ENCODE data around the gene SBK1.

The SBK1 gene

DNA sequence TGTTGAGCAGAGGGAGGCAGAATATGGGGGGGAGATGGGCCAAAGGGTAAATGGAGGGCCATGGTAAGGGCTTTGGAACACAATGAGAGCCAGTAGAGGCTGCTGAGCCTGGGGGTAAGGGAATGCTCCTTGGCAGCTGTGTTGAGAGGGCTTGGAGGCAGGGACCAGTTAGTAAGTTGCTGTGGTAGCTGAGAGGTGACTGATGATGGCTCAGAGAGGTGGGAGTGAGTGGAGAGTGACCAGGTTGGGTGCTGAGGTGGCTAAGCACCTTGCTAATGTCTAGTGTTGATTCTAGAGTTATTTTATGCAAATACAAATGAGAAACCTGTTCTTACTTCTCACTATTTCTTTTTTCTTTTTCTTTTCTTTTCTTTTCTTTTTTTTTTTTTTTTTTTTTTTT is 10.8 kb downstream of the SBK1 start:
- no peak for DNase-seq (ENCODE audit: low read depth)
- no peak overlapping the region for H3K4me3 ChIP-seq (replicated peaks; ENCODE audit: low read depth, low read length)
- TF ChIP-seq, protein P1, sequence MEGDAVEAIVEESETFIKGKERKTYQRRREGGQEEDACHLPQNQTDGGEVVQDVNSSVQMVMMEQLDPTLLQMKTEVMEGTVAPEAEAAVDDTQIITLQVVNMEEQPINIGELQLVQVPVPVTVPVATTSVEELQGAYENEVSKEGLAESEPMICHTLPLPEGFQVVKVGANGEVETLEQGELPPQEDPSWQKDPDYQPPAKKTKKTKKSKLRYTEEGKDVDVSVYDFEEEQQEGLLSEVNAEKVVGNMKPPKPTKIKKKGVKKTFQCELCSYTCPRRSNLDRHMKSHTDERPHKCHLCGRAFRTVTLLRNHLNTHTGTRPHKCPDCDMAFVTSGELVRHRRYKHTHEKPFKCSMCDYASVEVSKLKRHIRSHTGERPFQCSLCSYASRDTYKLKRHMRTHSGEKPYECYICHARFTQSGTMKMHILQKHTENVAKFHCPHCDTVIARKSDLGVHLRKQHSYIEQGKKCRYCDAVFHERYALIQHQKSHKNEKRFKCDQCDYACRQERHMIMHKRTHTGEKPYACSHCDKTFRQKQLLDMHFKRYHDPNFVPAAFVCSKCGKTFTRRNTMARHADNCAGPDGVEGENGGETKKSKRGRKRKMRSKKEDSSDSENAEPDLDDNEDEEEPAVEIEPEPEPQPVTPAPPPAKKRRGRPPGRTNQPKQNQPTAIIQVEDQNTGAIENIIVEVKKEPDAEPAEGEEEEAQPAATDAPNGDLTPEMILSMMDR (IDR thresholded peaks at IDR 0.05; ENCODE audit: low read length, missing control alignments), result no peak

DNA sequence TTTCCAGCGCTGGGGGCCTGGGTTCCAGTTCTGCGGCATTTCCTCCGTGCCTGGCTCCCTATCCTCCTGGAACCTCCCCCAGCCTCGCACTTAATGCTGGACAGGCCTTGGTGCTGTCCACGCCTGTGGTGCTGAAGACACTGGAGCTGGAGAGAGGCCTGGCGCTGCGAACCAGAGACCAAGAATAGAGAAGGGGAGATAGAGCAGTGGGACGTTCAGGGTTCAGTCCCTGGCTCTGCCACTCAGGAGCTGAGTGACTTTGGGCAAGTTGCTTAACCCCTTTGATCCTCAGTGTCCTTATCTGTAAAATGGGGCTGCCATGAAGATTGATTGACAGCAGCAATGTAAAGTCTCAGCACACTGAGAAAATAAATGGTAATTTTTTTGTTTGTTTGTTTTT is 11.9 kb downstream of the SBK1 start:
- DNase-seq (ENCODE audit: low read depth), result peak; percentile 61
- H3K4me3 ChIP-seq (replicated peaks; ENCODE audit: low read depth, low read length), result no peak overlapping the region

DNA sequence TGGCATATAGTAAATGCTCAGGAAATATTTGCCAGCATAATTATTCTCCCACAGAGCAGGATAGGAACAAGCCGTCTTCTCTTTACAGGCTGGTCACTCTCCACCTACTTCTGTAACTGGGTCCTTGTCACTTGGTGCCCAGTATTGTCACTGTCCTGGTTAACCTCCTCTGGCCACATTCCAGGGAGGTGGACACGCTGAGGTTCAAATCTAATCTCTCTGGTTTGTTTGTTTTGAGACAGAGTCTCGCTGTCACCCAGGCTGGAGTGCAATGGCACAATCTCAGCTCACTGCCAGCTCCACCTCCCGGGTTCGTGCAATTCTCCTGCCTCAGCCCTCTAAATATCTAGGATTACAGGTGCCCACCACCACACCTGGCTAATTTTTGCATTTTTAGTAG is 15.6 kb downstream of the SBK1 start:
- H3K4me3 ChIP-seq (replicated peaks; ENCODE audit: low read depth, low read length), result no peak overlapping the region
- TF ChIP-seq, protein P1 (IDR thresholded peaks at IDR 0.05; ENCODE audit: low read length, missing control alignments), result no peak
- no peak for DNase-seq (ENCODE audit: low read depth)

More for the DNA sequence above, 11.9 kb downstream of the SBK1 start:
- TF ChIP-seq, protein P1 (IDR thresholded peaks at IDR 0.05; ENCODE audit: low read length, missing control alignments), result no peak

DNA sequence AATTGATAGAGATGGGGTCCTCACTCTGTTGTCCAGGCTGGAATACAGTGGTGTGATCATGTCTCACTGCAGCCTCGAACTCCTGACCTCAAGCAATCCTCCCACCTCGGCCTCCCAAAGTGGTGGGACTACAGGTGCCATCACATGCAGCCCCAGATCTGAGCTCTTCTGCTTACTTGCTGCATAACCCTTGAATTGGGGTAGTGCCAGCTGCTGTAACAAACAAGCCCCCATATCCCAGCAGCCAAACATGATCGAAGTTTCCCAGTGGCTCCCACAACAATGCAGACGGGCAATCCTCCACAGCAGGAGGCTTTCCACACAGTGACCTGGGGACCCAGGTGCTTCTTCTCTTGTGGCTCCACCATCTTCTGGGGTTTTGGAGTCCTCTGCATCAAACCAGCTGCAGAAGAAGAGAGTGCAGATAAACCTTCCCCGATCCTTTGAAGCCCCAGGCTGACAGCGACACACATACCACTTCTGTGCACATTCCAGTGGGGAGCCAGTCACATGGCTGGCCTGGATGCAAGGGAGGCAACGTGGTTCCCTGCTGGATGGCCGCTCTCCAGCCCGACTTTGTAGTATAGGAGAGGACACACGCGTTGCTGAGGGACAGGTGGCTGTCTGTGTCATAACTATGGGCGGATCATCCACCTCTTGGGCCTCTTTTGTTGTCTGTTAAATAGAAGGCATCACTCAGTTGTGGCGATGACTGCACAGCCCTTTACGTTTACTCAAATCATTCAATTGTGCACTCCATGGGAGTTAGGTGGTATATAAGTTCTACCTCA is 16.7 kb downstream of the SBK1 start:
- no peak for DNase-seq (ENCODE audit: low read depth)
- TF ChIP-seq, protein P1 (IDR thresholded peaks at IDR 0.05; ENCODE audit: low read length, missing control alignments), result no peak
- no peak overlapping the region for H3K4me3 ChIP-seq (replicated peaks; ENCODE audit: low read depth, low read length)

DNA sequence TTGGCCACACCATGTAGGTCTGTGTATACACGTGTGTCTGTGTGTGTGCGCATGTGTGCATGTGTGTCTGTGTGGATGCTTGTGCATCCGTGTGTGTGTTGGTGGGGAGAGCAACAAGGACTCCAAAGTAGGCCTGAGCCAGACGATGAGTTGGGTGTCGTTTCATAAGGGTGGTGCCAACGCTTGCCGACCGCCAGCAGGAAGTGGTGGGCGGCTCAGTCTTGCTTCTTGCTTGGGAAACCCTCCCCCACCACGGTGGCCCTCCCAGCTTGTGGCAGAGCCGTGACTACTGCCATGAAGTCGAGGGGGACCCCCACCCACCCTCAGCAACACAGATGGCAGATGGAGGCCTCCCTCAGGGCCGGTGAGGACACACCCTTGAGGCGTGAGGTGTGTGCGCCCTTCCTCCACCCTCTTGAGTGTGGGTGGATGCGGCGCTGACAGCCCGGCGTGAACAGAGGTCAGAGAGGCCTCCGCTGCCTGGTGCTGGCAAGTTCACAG is 17.5 kb downstream of the SBK1 start:
- TF ChIP-seq, protein P1 (IDR thresholded peaks at IDR 0.05; ENCODE audit: low read length, missing control alignments), result no peak
- no peak for DNase-seq (ENCODE audit: low read depth)
- no peak overlapping the region for H3K4me3 ChIP-seq (replicated peaks; ENCODE audit: low read depth, low read length)

DNA sequence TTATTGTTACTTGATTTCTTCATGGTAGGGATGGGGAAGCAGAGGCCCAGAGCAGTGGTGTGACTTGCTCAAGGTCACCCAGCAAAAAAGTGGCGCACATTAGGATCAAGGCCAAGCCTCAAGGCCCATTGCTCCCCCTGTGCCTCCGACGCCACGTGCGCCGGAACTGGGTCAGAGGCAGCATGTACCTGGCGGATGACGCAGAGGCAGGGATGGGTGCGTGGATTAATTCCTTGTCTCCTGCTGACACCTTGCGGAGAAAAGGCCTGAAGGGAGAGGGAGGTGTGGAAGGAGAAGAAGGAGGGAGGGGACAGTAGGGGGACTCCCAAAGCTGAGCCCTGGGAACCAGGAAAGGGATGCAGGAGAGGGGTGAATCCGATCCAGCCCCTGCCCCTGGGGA is 18.5 kb downstream of the SBK1 start:
- no peak for DNase-seq (ENCODE audit: low read depth)
- no peak overlapping the region for H3K4me3 ChIP-seq (replicated peaks; ENCODE audit: low read depth, low read length)
- TF ChIP-seq, protein P1 (IDR thresholded peaks at IDR 0.05; ENCODE audit: low read length, missing control alignments), result no peak

DNA sequence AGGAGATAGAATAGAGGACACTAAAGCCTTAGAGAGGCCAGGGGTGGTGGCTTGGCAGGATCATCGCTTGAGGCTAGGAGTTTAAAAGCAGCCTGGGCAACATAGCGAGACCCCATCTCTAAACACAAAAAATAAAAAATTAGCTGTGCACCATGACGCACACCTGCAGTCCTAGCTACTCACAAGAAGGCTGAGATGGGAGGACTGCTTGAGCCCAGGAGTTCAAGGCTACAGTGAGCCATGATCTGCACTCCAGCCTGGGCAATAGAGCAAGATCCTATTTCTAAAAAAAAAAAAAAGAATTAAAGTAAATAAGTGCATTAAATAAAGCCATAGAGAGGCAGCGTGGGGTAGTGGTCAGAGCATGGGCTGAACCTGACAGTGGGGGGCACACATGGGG is 19.1 kb downstream of the SBK1 start:
- no peak for DNase-seq (ENCODE audit: low read depth)
- no peak overlapping the region for H3K4me3 ChIP-seq (replicated peaks; ENCODE audit: low read depth, low read length)
- TF ChIP-seq, protein P1 (IDR thresholded peaks at IDR 0.05; ENCODE audit: low read length, missing control alignments), result no peak
